ENCODE results near the gene JDP2. TPM values are rescaled to one million over a fixed set of nuclear protein-coding genes. Genes with fewer than 3 reads are reported as not detected.
"Not testable (repeated sequence)": the region's sequence is repeated elsewhere in the genome, so short reads cannot be mapped to it uniquely, and the experiment has no call there.

The JDP2 gene
- polyA plus RNA-seq, 4 donors, result 21.6 to 32.1 (median 24.5) TPM

DNA sequence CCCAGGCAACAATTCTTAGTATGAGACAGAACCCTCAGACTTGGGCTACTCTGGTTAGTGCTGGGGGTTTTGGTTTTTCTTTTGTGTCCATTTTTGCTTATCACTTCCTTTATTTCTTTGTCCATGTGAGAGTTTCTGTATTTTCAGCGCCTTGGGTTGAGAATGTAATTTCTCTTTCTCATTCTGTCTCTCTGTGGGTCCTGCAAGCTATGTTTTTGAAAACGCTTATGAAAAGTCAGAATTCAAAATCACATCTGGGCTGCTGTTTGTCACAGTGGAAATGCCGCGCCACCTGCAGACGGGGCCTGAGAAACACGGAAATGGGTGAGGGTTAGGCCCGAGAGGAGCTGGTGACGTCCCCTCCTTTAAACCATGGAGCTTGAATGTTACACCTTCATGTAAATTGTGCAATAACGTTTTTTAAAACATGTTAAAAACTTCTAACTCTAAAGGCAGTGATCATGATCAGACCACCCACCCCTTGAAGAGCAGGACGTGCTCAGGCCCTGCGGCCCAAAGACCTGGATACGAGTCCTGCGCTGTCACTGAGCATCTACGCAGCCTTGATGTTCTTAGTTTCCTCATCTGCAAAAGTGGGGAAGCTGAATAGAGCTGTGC is 26.1 kb downstream of the JDP2 start:
- no peak for DNase-seq (ENCODE audit: low read depth in 4 of 4, low spot score in 2 of 4)

- DNase-seq (ENCODE audit: low read depth in 4 of 4, low spot score in 2 of 4), result no peak
Observed at GRCh38 chr14:75454963-75455546, 27.2 kb downstream of the JDP2 start.

DNA sequence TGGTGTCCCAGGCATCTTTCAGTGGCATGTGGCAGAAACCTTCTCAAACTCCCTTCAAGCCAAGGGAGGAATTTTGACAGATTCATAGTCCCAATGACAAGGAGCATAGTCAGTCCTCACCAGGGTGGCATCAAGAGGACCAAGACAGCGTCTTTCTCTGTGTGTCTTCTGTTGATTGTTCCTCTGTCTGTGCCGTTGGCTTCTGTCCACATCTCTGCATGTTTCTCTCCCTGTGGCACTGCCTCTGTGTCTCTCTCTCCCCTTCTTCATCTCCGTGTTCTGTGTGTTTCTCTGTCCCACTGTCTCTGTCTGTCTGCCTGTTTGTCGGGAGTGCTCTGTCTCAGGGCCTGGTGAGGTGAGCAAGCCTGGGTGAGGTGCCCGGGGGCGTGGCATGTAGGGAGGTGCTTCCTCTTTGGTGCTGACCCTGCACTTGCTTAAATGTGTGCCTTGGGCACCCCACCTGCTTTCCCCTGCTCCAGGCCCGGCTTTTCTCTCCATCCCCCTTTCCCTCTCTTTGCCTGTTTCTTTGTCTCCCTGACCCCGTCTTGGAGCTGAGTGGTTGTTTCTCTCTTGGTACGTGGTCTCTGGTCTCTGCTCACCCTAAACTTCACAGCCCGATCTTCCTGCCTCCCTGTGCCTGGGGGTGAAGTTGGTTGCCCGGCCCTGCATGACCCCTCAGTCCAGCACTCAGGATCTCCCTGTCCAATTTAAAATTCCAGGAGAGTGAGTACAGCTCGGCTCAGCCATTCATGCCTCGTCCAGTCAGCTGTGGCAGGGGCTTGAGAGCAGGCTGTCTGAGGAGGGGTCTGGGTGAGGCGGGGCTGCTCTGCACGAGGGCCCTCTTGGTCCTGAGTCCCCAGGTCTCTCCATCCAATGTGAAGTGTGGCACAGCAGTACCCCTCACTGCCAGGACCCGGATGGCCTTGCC is 28.5 kb downstream of the JDP2 start:
- DNase-seq (ENCODE audit: low read depth in 4 of 4, low spot score in 2 of 4), result no peak

GRCh38 chr14:75456997-75457335 is 29.1 kb downstream of the JDP2 start:
- DNase-seq (ENCODE audit: low read depth in 4 of 4, low spot score in 2 of 4), result no peak

GRCh38 chr14:75457648-75458165 is 29.9 kb downstream of the JDP2 start:
- DNase-seq (ENCODE audit: low read depth in 4 of 4, low spot score in 2 of 4), result no peak

DNA sequence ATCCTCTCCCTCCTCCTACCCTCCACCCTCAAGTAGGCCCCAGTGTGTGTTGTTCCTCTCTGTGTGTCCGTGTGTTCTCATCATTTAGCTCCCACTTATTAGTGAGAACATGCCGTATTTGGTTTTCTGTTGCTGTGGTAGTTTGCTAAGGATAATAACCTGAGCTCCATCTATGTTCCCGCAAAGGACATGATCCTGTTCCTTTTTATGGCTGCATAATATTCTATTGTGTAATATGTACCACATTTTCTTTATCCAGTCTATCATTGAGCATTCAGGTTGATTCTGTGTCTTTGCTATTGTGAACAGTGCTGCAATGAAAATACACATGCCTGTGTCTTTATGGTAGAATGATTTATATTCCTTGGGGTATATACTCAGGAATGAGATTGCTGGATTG is 30.5 kb downstream of the JDP2 start:
- no peak for DNase-seq (ENCODE audit: low read depth in 4 of 4, low spot score in 2 of 4)

GRCh38 chr14:75459099-75459741 is 31.4 kb downstream of the JDP2 start:
- DNase-seq (ENCODE audit: low read depth in 4 of 4, low spot score in 2 of 4), result no peak

GRCh38 chr14:75459791-75460190 is 32.0 kb downstream of the JDP2 start:
- no peak for DNase-seq (ENCODE audit: low read depth in 4 of 4, low spot score in 2 of 4)

- no peak for DNase-seq (ENCODE audit: low read depth in 4 of 4, low spot score in 2 of 4)
Observed at GRCh38 chr14:75460394-75460793, 32.6 kb downstream of the JDP2 start.

GRCh38 chr14:75461303-75461702 is 33.5 kb downstream of the JDP2 start:
- DNase-seq (ENCODE audit: low read depth in 4 of 4, low spot score in 2 of 4), result no peak

- no peak for DNase-seq (ENCODE audit: low read depth in 4 of 4, low spot score in 2 of 4)
Observed at GRCh38 chr14:75461755-75462349, 34.0 kb downstream of the JDP2 start.

DNA sequence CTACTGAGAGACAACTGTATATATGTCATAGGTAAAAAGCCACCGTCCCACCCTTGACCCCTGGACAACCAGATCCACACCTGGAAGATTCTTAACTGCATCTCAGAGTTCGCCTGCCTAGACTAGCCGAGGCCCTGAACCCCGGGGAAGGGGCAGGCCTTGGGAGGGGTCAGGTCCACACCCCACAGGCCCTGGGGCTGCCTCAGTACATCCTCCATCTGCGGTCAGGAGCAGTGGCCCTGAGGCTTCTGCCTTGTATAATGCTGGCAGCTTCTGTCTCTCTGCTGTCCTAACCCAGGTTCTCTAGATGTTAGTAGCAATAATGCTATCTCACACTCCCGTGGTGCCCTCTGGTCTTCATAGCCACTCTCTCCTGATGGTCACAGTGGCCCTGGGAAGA is 36.8 kb downstream of the JDP2 start:
- no peak for DNase-seq (ENCODE audit: low read depth in 4 of 4, low spot score in 2 of 4)

GRCh38 chr14:75467763-75468162 is 39.9 kb downstream of the JDP2 start:
- no peak for DNase-seq (ENCODE audit: low read depth in 4 of 4, low spot score in 2 of 4)

GRCh38 chr14:75469164-75469563 is 41.3 kb downstream of the JDP2 start:
- no peak for DNase-seq (ENCODE audit: low read depth in 4 of 4, low spot score in 2 of 4)

- DNase-seq (ENCODE audit: low read depth in 4 of 4, low spot score in 2 of 4), result no peak
Observed at GRCh38 chr14:75469606-75470237, 41.9 kb downstream of the JDP2 start.

DNA sequence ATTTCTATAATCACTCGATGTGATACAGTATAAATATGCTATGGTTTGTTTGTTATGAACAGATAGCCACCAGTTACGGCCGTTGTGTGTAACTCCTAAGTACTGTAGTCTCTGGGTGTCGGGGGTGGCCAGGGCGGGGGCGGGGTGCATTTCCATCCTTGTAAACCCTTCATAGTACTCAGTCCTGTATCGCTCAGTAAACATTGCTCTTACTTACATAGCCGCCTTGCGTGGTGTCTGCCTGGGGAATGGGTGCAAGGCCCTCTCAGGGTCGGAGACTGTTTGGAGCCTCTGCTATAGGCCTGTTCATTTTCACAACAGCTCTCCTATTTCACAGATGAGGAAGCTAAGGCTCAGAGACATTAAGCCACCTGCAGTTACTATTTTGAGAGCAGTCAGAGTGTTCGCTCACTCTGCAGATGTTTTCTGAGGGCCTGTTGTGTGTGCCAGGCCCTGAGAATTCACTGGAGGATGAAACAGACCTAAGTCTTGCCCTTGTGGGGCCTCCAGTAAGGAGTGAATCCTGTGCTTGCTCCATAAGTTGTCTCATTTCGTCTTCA is 42.5 kb downstream of the JDP2 start:
- DNase-seq (ENCODE audit: low read depth in 4 of 4, low spot score in 2 of 4), result no peak

DNA sequence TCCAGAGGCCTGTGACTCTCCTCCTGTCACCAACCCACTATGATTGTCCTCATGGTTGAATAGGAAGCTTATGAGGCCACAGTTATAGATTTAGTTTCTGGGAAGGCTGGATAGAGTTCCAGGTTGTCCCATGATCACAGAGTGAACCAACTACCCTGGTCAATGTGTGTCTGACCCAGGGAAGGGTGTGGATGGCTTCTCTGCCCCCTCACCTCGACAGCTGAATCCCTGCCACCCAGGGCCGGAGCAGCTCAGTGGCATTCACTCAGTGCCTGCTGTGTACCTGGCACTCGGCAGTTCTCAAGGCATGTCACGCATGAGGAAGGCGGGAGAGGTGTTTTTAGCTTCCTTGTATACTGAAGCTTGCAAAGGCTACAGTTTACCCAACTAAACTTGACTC is 43.2 kb downstream of the JDP2 start:
- DNase-seq (ENCODE audit: low read depth in 4 of 4, low spot score in 2 of 4), result no peak

DNA sequence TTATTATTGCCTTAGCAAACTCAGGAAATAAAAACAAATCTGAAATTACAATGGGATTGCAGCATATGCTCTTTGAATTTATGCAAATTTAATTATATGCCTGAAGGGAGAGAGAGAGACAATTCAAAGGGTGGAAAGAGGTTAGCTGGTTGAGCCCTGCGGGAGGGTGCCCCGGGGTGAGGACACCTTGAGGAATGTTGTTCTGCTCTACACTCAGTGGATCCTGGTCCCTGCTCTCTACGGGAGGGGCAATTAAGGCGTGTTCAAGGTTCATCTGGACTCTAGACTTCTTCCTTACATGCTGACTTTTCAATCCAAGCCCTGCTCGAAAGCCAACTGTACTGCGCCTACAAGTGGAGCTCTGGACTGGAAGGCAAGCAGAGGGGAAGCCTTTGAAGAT is 46.3 kb downstream of the JDP2 start:
- DNase-seq (ENCODE audit: low read depth in 4 of 4, low spot score in 2 of 4), result not testable (repeated sequence)

- no peak for DNase-seq (ENCODE audit: low read depth in 4 of 4, low spot score in 2 of 4)
Observed at GRCh38 chr14:75476274-75476995, 48.6 kb downstream of the JDP2 start.

Measured in left renal cortex interstitium (tissue), 4 donors.